ENCODE results near the gene PPP1R12B.

Gene PPP1R12B

DNA sequence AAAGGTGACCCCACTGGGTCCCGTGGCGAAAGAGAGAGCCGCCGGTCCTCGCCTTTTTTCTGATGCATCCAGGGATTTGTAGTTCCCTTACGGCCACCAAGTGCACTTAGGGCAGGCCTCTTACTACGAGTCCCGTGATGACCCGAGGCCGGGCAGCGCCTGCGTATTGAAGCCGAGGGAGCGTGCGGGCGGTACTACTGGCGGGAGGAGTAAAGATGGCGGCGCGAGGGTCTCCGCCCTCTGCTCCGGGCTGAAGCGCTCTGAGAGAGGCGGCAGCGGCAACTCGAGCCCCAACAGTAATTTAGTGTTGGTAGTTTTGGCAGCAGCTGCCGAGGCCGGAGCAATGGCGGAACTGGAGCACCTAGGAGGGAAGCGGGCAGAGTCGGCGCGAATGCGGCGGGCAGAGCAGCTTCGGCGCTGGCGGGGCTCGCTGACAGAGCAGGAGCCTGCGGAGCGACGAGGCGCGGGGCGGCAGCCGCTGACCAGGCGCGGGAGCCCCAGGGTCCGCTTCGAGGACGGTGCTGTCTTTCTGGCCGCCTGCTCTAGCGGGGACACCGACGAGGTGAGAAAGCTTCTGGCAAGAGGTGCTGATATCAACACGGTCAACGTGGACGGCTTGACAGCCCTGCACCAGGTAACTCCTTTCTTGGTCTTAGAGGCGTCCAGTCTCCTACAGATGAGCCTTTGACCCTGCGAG lies at the start of gene PPP1R12B:
TSS of gene PPP1R12B (plus strand) at position 191 of the 697 bp plus-strand sequence. CDS start at position 344, 153 bp downstream.
- DNase-seq, result peak; percentile 100

DNA sequence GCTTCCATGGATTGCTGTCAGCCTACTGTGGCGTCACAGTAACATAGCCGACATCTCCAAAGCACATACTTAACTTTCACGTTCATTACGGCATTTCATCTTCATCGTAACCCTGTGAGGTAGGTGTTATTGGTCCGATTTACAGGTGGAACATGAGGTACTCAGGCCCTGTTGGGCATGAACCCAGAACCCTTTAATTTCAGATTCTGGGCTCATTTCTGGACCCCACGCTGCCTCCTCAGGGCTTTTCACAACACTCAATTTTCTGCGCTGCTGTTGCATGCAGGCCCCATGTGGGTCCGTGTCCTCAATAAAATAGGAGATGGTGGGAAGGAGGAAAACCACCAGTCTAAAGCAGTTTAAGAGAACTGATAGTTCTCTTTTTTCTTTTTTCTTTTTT lies 46.3 kb upstream of the PPP1R12B start:
- no peak for DNase-seq

- no peak for DNase-seq
These were observed 44.1 kb upstream of the PPP1R12B start for GRCh38 chr1:202304375-202304774.

DNA sequence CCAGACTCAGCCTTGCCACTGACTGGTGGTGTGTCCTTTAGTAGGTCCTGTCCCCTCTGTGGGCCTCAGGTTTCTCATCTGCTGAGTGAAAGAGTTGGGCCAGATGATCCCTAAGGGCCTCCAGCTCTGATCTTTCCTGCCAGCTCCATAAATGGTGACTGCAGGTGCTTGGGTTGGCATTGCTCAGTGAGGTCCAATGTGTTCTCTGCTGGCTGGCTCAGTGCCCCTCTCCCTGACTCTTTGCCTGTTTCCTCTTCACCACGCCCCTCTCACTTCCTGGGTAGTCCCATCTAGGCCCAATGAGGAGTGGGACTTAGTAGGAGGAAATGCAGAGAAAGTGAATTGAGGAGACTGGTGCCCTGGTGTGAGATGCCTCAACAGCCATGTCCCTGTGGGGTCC lies 43.3 kb upstream of the PPP1R12B start:
- DNase-seq, result no peak

GRCh38 chr1:202306535-202307345 lies 41.8 kb upstream of the PPP1R12B start:
- no peak for DNase-seq

GRCh38 chr1:202310071-202310725 lies 38.3 kb upstream of the PPP1R12B start:
- DNase-seq, result no peak

DNA sequence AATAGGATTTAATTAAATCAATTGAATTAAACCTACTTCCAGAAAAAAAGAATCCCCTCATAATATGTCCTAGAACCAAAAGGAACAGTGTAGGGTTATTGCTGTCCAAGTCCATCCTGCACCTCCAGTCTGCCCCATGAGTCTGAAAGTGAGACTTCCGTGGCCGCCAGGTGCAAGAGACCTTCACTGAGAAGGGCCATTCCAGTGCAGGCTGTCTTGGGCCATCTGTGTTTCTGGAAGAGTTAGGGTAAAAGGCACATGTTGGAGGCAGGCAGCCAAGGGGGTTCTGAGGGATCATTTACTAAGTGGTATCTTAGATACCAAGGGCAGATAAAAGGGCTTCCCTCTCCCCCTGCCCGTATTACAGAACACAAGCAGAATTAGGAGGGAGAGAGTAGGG lies 37.8 kb upstream of the PPP1R12B start:
- no peak for DNase-seq

GRCh38 chr1:202311875-202312635 lies 36.4 kb upstream of the PPP1R12B start:
- peak; percentile 45 for DNase-seq

- DNase-seq, result peak; percentile 82
These were observed 32.8 kb upstream of the PPP1R12B start for GRCh38 chr1:202315576-202316168.

DNA sequence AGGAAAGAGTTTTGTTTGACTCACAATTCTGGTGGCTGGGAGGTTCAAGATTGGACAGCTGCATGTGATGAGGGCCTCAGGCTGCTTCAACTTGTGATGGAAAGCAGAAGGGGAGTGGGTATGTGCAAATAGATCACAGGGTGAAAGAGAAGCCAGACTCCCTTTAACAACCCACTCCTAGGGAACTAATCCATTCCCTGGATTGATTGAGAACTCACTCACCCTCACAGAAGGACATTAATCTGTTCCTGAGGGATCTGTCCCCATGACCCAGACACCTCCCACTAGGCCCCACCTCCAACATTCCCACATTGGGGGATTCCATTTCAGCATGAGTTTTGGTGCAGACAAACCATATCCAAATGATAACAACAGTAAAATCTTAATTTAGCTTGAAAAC lies 32.3 kb upstream of the PPP1R12B start:
- DNase-seq, result no peak

GRCh38 chr1:202317941-202318925 lies 30.3 kb upstream of the PPP1R12B start:
- DNase-seq, result no peak

- DNase-seq, result no peak
These were observed 29.0 kb upstream of the PPP1R12B start for GRCh38 chr1:202319381-202320080.

DNA sequence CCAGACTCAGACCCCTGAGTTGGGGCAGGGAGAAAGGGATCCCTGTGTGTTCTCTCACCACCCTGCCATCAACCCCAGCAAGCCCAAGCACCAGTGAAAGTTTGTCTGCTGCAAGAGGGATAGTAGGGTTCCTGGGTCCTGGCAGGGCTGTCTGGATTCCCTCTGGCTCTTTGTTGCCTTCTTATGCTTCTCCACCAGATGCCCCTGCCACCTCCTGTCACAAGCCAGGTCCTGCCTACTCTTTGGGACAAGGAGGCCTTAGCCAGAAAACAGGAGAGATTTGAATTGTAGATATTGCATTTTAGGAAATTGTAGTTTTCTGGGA lies 28.5 kb upstream of the PPP1R12B start:
- DNase-seq, result no peak

DNA sequence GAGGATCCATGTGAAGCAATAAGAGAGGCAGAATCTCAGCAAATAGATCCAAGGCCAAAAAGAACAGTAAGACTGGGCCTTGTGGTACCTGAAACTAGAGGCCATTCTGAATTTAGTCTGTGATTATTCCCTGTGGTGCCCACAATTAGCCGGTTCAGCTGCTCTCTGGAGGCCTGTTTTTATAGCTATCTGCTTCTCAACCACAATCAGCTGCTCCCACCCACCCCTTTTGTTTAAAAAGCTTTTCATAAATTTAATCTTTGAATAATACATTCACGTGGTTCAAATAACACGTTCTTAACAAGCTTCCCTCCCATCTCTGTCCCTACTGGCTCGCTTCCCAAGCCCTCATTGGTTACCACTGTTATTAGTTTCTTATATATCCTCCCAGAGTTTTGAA lies 24.8 kb upstream of the PPP1R12B start:
- DNase-seq, result no peak

DNA sequence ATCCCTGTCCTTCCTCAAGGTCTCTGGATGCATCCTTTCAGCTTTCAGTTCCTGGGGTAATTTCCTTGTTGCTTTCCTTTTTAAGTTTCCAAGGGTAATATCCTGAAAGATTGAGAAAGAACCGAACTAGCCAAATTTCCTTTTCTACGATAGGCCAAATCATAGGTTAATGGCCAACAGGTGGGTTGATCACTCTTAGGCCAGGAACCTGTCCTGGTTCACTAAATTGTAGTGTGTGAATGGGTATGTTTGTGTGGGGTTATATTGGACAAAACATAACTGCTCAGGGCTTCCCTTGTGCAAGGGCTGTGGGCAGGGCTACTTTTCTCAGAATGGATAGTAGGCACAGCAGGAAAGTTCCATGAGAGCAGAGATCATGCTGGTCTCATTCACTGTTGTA lies 23.9 kb upstream of the PPP1R12B start:
- DNase-seq, result no peak

GRCh38 chr1:202329891-202330290 lies 18.6 kb upstream of the PPP1R12B start:
- no peak for DNase-seq

- DNase-seq, result no peak
These were observed 14.6 kb upstream of the PPP1R12B start for GRCh38 chr1:202333861-202334260.

- DNase-seq, result peak; percentile 76
These were observed 4.7 kb upstream of the PPP1R12B start for GRCh38 chr1:202343652-202344349.

GRCh38 chr1:202348005-202348508 lies 442 bp upstream of the PPP1R12B start:
- DNase-seq, result no peak

Data from NCI-H1092 treated with DMSO at 0.1 percent for 48 hours (cell line).